SK-N-SH (cell line): Measurements from ENCODE around the gene ASAP2. TPM values are rescaled to one million over a fixed set of nuclear protein-coding genes. Genes with fewer than 3 reads are reported as not detected.
A peak's percentile ranks its signal among the peaks of the same experiment; 100 is the strongest.

Experiments
- CTCF ChIA-PET: fragments of 300-600, 350-600 bp; formaldehyde crosslinking; extraction: SDS; loops from one replicate; lab custom pipeline; 2021; lab: Yijun Ruan, JAX
- POLR2A ChIA-PET: fragments of 350-600 bp; sonication (Branson Sonifier 250); formaldehyde crosslinking; extraction: SDS; loops from one replicate; lab custom pipeline; 2020; ENCODE audit warnings: antibody characterized with exemption, inconsistent platforms; lab: Yijun Ruan, JAX
- DNase-seq: peaks from one replicate; pipeline ENCODE4 v3.0.0; 2012
- H2AFZ ChIP-seq: fragments of 200-600 bp; sonication (generic); 2 replicates; pipeline ENCODE4 v1.8.1; 2016; ENCODE audit warnings: antibody characterized with exemption, mild to moderate bottlenecking, low read depth
- H3F3A ChIP-seq: fragments of 200-600 bp; sonication (generic); replicated peaks from 2 replicates; pipeline ENCODE3; 2016; ENCODE audit warnings: antibody characterized with exemption, mild to moderate bottlenecking; ENCODE audit not compliant: insufficient read depth
- H3K27ac ChIP-seq, 2 experiments: fragments of 200-500 bp in 1 of 2; fragments of 200-600 bp in 1 of 2; sonication (Bioruptor generic) in 1 of 2; sonication (generic), shearing (Covaris generic) in 1 of 2; 2 replicates each; pipeline versions ENCODE4 v1.5.1 to v1.6.1; 2014 to 2016; ENCODE audit warnings: low read depth in 2 of 2, inconsistent platforms in 1 of 2, low read length in 1 of 2, mild to moderate bottlenecking in 1 of 2, mixed read lengths in 1 of 2
- H3K27me3 ChIP-seq: fragments of 200-600 bp; sonication (generic), shearing (Covaris generic); 2 replicates; pipeline ENCODE4 v1.6.1; 2016; ENCODE audit warnings: mixed run types; ENCODE audit not compliant: insufficient read depth
- H3K36me3 ChIP-seq, 2 experiments: fragments of 200-500 bp in 1 of 2; fragments of 200-600 bp in 1 of 2; sonication (Bioruptor generic) in 1 of 2; sonication (generic) in 1 of 2; replicated peaks in 1 of 2; 2 replicates each; pipeline versions ENCODE3 to v1.5.1; 2014 to 2016; ENCODE audit warnings: low read length in 1 of 2, mild to moderate bottlenecking in 1 of 2; ENCODE audit not compliant: insufficient read depth in 2 of 2, control insufficient read depth in 1 of 2
- H3K4me1 ChIP-seq, 2 experiments: fragments of 200-500 bp in 1 of 2; fragments of 200-600 bp in 1 of 2; sonication (Bioruptor generic) in 1 of 2; sonication (generic), shearing (Covaris generic) in 1 of 2; 2 replicates each; pipeline versions ENCODE4 v1.5.1 to v1.6.1; 2014 to 2016; ENCODE audit warnings: low read depth in 1 of 2, low read length in 1 of 2, mixed run types in 1 of 2; ENCODE audit not compliant: insufficient read depth in 2 of 2, control insufficient read depth in 1 of 2
- H3K4me2 ChIP-seq: fragments of 200-600 bp; sonication (generic), shearing (Covaris generic); 2 replicates; pipeline ENCODE4 v1.6.1; 2017; ENCODE audit warnings: mixed run types
- H3K4me3 ChIP-seq, 2 experiments: fragments of 200-500 bp in 1 of 2; fragments of 200-600 bp in 1 of 2; sonication (Bioruptor generic) in 1 of 2; sonication (generic), shearing (Covaris generic) in 1 of 2; 2 replicates each; pipeline versions ENCODE4 v1.5.1 to v1.8.1; 2014 to 2016; ENCODE audit warnings: low read depth in 2 of 2, inconsistent platforms in 1 of 2, low read length in 1 of 2, mild to moderate bottlenecking in 1 of 2, mixed read lengths in 1 of 2, moderate library complexity in 1 of 2
- H3K79me2 ChIP-seq: fragments of 200-600 bp; sonication (generic); 2 replicates; pipeline ENCODE4 v1.8.1; 2017; ENCODE audit warnings: mild to moderate bottlenecking; ENCODE audit not compliant: insufficient read depth
- H3K9ac ChIP-seq: fragments of 200-600 bp; sonication (generic); 2 replicates; pipeline ENCODE4 v1.6.1; 2017; ENCODE audit warnings: mixed run types
- H3K9me2 ChIP-seq: fragments of 200-600 bp; sonication (generic); 2 replicates; pipeline ENCODE4 v1.6.1; 2017; ENCODE audit warnings: mixed run types
- H3K9me3 ChIP-seq: fragments of 200-600 bp; sonication (generic); 2 replicates; pipeline ENCODE4 v1.6.1; 2017; ENCODE audit warnings: mixed run types, mild to moderate bottlenecking, moderate library complexity
- H4K20me1 ChIP-seq: fragments of 200-600 bp; sonication (generic); 2 replicates; pipeline ENCODE4 v1.6.1; 2017; ENCODE audit warnings: mild to moderate bottlenecking, mixed run types; ENCODE audit not compliant: insufficient read depth
- FOSL2 ChIP-seq: IDR thresholded peaks from 2 replicates; pipeline ENCODE4 v1.4.0; 2012; ENCODE audit warnings: low read depth, mild to moderate bottlenecking, moderate library complexity, borderline replicate concordance
- JUND ChIP-seq: IDR thresholded peaks from 2 replicates; pipeline ENCODE4 v1.4.0; 2012
- MEF2A ChIP-seq: IDR thresholded peaks from 2 replicates; pipeline ENCODE4 v1.4.0; 2012; ENCODE audit warnings: low read depth, borderline replicate concordance
- MXI1 ChIP-seq: IDR thresholded peaks from 2 replicates; pipeline ENCODE4 v1.6.1; 2012; ENCODE audit warnings: mild to moderate bottlenecking, low read depth, low read length, improper control_type of control experiment
- NFIC ChIP-seq: IDR thresholded peaks from 2 replicates; pipeline ENCODE4 v1.4.0; 2012; ENCODE audit warnings: borderline replicate concordance
- SIN3A ChIP-seq: IDR thresholded peaks from 2 replicates; pipeline ENCODE4 v1.6.1; 2012; ENCODE audit warnings: low read depth, mild to moderate bottlenecking, low read length, moderate library complexity, borderline replicate concordance
- TAF1 ChIP-seq: IDR thresholded peaks from 2 replicates; pipeline ENCODE4 v1.6.1; 2012; ENCODE audit warnings: low read depth, mild to moderate bottlenecking, low read length, moderate library complexity, borderline replicate concordance
- TEAD4 ChIP-seq: IDR thresholded peaks from 2 replicates; pipeline ENCODE4 v1.4.0; 2012; ENCODE audit warnings: mild to moderate bottlenecking, borderline replicate concordance; ENCODE audit not compliant: insufficient read depth
- WGBS: methylation state at CpG from one replicate; pipeline ENCODE4 v1.1.6; 2017; ENCODE audit warnings: low lambda C conversion rate; 5-methylcytosine and 5-hydroxymethylcytosine counted together
- polyA plus RNA-seq, 3 experiments: library from polyadenylated mRNA; depleted of rRNA; stranded (reverse); fragments of >200 nt; gene quantifications; 2 replicates each; pipeline ENCODE4 v1.2.3, GENCODE V29; 2012
- TF ChIP-seq, protein P1 (sequence below): IDR thresholded peaks from 2 replicates; pipeline ENCODE4 v1.4.0; 2012; ENCODE audit warnings: low read depth, borderline replicate concordance
- TF ChIP-seq, protein P2 (sequence below): fragments of 150-350 bp; IDR thresholded peaks from 2 replicates; pipeline ENCODE4 v1.6.1; 2017; ENCODE audit warnings: antibody characterized with exemption, low read length, low read depth, borderline replicate concordance
- TF ChIP-seq, protein P3 (sequence below): fragments of 150-350 bp; IDR thresholded peaks from 2 replicates; pipeline ENCODE4 v1.6.1; 2016; ENCODE audit warnings: mild to moderate bottlenecking, low read depth, low read length

ASAP2 gene
- polyA plus RNA-seq, 1 of the 3 experiments (the other 2 are of a cell fraction), result 37.9 TPM

DNA sequence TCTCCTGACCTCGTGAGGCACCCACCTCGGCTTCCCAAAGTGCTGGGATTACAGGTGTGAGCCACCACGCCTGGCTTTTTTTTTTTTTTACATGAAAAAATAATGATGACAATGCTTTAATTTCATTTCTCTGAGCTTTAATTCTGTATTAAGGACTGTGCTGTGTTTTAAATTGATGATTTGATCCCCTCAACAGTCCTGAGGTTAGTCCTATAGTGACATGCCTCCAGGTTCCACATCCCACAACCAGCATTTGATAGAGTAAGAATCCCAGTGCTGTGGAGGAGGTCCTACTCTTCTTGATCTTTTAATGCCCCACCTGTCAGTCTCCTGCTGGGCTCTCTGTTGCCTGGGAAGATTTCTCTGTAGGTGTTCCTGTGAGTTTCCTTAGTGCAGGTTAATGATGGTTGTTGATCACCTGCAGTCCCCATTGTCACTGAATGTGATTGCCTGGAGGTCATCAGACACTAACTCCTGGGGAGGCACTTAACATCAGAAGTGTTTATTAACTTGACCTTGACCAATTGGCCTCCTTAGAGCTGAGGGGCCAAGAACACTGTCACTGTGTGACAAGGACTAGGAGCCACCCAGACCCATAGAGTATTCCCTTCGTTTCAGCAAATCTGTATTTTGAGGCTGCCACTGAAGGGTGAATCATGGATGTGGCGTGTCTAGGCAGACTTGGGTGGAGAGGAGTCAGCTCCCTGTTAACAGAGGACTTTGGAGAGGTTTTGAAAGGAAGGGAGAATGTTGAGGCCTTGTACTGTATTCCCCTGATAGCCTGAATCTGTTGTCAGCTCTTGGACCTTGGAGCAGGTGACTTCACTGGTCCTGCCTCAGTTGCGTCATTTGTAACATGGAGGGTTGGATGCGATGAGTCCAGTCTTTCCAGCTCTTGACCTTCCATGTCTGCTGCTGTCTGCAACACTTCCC, 11.5 kb downstream of the ASAP2 start (continued):
- TF ChIP-seq, protein P1, sequence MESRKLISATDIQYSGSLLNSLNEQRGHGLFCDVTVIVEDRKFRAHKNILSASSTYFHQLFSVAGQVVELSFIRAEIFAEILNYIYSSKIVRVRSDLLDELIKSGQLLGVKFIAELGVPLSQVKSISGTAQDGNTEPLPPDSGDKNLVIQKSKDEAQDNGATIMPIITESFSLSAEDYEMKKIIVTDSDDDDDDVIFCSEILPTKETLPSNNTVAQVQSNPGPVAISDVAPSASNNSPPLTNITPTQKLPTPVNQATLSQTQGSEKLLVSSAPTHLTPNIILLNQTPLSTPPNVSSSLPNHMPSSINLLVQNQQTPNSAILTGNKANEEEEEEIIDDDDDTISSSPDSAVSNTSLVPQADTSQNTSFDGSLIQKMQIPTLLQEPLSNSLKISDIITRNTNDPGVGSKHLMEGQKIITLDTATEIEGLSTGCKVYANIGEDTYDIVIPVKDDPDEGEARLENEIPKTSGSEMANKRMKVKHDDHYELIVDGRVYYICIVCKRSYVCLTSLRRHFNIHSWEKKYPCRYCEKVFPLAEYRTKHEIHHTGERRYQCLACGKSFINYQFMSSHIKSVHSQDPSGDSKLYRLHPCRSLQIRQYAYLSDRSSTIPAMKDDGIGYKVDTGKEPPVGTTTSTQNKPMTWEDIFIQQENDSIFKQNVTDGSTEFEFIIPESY, result no peak
- TF ChIP-seq TAF1, result no peak
- TF ChIP-seq JUND, result no peak
- TF ChIP-seq FOSL2, result no peak
- no peak for TF ChIP-seq NFIC
- TF ChIP-seq MXI1, result no peak
- TF ChIP-seq, protein P2, sequence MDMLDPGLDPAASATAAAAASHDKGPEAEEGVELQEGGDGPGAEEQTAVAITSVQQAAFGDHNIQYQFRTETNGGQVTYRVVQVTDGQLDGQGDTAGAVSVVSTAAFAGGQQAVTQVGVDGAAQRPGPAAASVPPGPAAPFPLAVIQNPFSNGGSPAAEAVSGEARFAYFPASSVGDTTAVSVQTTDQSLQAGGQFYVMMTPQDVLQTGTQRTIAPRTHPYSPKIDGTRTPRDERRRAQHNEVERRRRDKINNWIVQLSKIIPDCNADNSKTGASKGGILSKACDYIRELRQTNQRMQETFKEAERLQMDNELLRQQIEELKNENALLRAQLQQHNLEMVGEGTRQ, result no peak
- no peak for TF ChIP-seq SIN3A

DNA sequence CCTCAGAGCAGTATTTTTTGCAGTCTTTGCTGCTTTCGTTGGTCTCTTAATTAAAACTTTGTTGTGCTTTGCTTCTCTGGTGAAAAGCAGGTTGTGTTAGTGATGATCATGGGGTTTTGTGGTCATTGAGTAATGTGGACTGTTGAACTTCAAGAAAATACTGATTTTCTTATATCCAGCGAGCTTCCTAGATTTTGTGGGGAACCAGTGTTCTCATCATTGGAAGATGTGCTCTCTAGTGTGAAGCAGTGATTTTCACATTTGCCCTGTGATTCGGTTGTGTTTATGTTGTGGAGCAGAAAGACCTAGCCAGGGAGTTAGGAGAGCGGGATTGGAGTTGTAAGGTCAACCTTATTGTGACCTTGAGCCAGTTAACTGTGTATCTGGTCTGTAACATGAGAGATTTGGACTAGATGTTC, 12.4 kb downstream of the ASAP2 start:
- H3K4me1 ChIP-seq, result peaks cover 21 to 29% of the 10 kb centered on the region in 2 experiments
- H3K9me3 ChIP-seq, result no peaks in the 10 kb centered on the region; the same call in 1 of the 2 replicates
- H3K79me2 ChIP-seq, result peaks cover 100% of the 10 kb centered on the region
- TF ChIP-seq MEF2A (no peak), TEAD4 (no peak), MXI1 (no peak)
- TF ChIP-seq, protein P3, sequence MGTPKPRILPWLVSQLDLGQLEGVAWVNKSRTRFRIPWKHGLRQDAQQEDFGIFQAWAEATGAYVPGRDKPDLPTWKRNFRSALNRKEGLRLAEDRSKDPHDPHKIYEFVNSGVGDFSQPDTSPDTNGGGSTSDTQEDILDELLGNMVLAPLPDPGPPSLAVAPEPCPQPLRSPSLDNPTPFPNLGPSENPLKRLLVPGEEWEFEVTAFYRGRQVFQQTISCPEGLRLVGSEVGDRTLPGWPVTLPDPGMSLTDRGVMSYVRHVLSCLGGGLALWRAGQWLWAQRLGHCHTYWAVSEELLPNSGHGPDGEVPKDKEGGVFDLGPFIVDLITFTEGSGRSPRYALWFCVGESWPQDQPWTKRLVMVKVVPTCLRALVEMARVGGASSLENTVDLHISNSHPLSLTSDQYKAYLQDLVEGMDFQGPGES, result no peak
- H4K20me1 ChIP-seq, result peaks cover 95% of the 10 kb centered on the region
- no peak overlapping the region for H3K4me3 ChIP-seq
- no peak for DNase-seq
- no peaks in the 10 kb centered on the region for H3K27me3 ChIP-seq
- 93% methylated on average over 4 of the region's 4 CpGs for WGBS
- H3F3A ChIP-seq, result peaks cover 47% of the 10 kb centered on the region
- ChIA-PET CTCF (interaction anchor here (1.3 to 2.4 kb wide), 4 partner anchors 8 to 152 kb away, joined by 4 to 11 read pairs (median 8); partner anchors contain the start of gene ASAP2), POLR2A (no interaction called here)
- peaks cover 8 to 23% of the 10 kb centered on the region in 2 experiments for H3K36me3 ChIP-seq
- no peak overlapping the region for H2AFZ ChIP-seq
- 0 out of 2 replicates have a peak overlapping the region, but pooled peaks have one; percentile 3 for H3K4me2 ChIP-seq
- peak overlapping the region in 1 of 2 experiments; percentile 53; a peak in 2 of 4 replicates for H3K27ac ChIP-seq
- no peaks in the 10 kb centered on the region for H3K9me2 ChIP-seq
- no peak overlapping the region for H3K9ac ChIP-seq
